ENCODE results near the gene PTPRCAP. TPM values are rescaled to one million over a fixed set of nuclear protein-coding genes. Genes with fewer than 3 reads are reported as not detected.

Gene PTPRCAP
- polyA plus RNA-seq, 3 donors = 0.85 to 2.6 (median 1.9) TPM

GRCh38 chr11:67442504-67443404, 5.3 kb upstream of the PTPRCAP start:
- DNase-seq (ENCODE audit: low read depth in 3 of 3, low spot score in 2 of 3) = no peak

GRCh38 chr11:67441731-67442351, 4.4 kb upstream of the PTPRCAP start:
- no peak for DNase-seq (ENCODE audit: low read depth in 3 of 3, low spot score in 2 of 3)

GRCh38 chr11:67441098-67441563, 3.6 kb upstream of the PTPRCAP start:
- no peak for DNase-seq (ENCODE audit: low read depth in 3 of 3, low spot score in 2 of 3)

GRCh38 chr11:67440229-67441097, 3.0 kb upstream of the PTPRCAP start:
- DNase-seq (ENCODE audit: low read depth in 3 of 3, low spot score in 2 of 3) = no peak

- DNase-seq (ENCODE audit: low read depth in 3 of 3, low spot score in 2 of 3) = no peak
These were observed 2.1 kb upstream of the PTPRCAP start for GRCh38 chr11:67439321-67440228.

- DNase-seq (ENCODE audit: low read depth in 3 of 3, low spot score in 2 of 3) = no peak
These were observed 848 bp upstream of the PTPRCAP start for GRCh38 chr11:67438158-67438902.

GRCh38 chr11:67437809-67438157, 301 bp upstream of the PTPRCAP start:
- DNase-seq (ENCODE audit: low read depth in 3 of 3, low spot score in 2 of 3) = no peak

GRCh38 chr11:67436459-67437081, 912 bp downstream of the PTPRCAP start:
- DNase-seq (ENCODE audit: low read depth in 3 of 3, low spot score in 2 of 3) = no peak

GRCh38 chr11:67435727-67436458, 1.6 kb downstream of the PTPRCAP start:
- no peak for DNase-seq (ENCODE audit: low read depth in 3 of 3, low spot score in 2 of 3)

GRCh38 chr11:67435031-67435726, 2.3 kb downstream of the PTPRCAP start:
- no peak for DNase-seq (ENCODE audit: low read depth in 3 of 3, low spot score in 2 of 3)

GRCh38 chr11:67434395-67434881, 3.0 kb downstream of the PTPRCAP start:
- DNase-seq (ENCODE audit: low read depth in 3 of 3, low spot score in 2 of 3) = no peak

GRCh38 chr11:67433536-67434394, 3.7 kb downstream of the PTPRCAP start:
- DNase-seq (ENCODE audit: low read depth in 3 of 3, low spot score in 2 of 3) = no peak

GRCh38 chr11:67432655-67433349, 4.7 kb downstream of the PTPRCAP start:
- no peak for DNase-seq (ENCODE audit: low read depth in 3 of 3, low spot score in 2 of 3)

GRCh38 chr11:67431346-67432249, 5.9 kb downstream of the PTPRCAP start:
- no peak for DNase-seq (ENCODE audit: low read depth in 3 of 3, low spot score in 2 of 3)

- no peak for DNase-seq (ENCODE audit: low read depth in 3 of 3, low spot score in 2 of 3)
These were observed 7.8 kb downstream of the PTPRCAP start for GRCh38 chr11:67429722-67430121.
